GM21619 (cell line): ENCODE results near the gene KIAA0232.
"Not testable (repeated sequence)": the region's sequence is repeated elsewhere in the genome, so short reads cannot be mapped to it uniquely, and the experiment has no call there.

Experiments
- ATAC-seq: cut with Tn5 transposase; IDR thresholded peaks from one replicate; pipeline ENCODE4 v1.9.1; 2021; ENCODE audit not compliant: unreplicated experiment

The KIAA0232 gene

DNA sequence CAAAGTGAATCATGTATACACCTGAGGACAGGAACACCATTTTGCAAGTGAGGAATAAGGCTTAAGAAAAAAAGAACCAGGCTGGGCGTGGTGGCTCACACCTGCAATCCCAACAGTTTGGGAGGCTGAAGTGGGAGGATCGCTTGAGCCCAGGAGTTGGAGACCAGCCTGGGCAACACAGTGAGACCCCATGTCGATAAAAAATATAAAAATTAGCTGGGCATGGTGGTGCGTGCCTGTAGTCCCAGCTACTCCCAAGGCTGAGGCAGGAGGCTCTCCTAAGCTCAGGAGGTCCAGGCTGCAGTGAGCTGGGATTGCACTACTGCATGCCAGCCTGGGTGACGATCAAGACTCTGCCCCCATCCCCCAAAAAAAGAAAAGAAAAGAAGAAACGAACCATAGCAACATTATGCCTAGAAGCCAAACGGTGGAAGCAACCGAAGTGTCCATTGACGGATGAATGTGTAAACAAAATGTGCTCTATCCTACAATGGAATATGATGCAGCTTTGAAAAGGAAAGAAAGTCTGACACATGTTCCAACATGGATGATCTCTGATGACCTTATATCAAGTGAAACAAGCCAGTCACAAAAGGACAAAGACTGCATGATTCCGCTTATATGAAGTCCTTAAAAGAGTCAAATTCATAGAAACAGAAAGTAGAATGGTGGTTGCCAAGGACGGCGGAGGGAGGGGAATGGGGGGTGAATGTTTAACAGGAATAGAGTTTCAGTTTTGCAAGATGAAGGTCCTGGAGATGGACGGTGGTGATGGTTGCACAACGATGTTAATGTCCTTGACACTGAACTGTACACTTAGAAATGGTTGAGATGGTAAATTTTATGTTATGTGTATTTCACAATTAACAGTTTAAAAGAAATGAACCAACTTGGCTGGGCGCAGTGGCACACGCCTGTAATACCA lies 8.6 kb upstream of the KIAA0232 start:
- ATAC-seq, result no peak

DNA sequence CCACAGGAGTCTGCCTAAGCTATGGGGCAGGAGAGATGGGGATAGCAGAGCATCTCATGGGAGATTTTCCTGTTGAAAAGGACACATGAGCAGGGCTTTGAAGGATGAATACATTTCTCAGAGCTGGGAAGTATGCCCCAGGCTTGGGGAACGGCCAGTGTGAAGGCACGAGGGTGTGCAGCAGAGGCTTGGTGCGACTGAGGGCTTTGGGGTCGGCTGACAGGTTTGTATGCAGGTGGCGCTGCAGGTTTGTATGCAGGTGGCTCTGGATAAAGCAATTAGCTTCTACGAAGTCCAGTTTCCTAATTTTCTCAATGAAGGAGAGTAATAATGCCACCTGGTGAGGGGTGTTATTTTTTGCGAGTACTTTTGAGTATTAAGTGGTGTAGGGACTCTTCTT lies 6.8 kb upstream of the KIAA0232 start:
- ATAC-seq, result no peak

DNA sequence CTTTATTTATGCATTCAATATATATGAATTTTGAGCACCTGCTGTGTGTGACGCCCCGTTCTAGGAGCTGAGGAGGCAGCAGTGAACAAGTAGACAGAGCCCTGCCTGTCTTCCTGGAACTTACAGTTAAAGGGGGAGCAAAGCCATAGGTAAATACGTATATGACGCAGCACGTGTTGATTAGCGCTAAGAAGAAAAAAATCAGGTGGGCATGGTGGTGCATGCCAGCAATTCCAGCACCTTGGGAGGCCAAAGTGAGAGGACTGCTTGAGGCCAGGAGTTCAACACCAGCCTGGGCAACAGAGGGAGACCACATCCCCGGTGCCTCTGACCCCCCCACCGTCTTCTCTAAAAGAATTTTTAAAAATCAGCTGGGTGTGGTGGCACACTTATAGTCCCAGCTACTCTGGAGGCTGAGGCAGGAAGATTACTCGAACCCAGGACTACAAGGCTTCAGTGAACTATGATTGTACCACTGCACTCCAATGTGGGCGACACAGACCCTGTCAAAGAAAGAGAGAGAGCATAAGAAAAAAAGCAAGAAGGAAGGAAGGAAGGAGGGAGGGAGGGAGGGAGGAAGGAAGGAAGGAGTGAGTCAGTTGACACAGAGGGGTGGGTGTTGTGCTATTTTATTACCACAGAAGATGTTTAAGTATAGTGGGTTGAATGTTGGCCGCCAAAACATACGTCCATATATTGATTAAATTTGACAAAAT lies 5.4 kb upstream of the KIAA0232 start:
- ATAC-seq, result no peak

DNA sequence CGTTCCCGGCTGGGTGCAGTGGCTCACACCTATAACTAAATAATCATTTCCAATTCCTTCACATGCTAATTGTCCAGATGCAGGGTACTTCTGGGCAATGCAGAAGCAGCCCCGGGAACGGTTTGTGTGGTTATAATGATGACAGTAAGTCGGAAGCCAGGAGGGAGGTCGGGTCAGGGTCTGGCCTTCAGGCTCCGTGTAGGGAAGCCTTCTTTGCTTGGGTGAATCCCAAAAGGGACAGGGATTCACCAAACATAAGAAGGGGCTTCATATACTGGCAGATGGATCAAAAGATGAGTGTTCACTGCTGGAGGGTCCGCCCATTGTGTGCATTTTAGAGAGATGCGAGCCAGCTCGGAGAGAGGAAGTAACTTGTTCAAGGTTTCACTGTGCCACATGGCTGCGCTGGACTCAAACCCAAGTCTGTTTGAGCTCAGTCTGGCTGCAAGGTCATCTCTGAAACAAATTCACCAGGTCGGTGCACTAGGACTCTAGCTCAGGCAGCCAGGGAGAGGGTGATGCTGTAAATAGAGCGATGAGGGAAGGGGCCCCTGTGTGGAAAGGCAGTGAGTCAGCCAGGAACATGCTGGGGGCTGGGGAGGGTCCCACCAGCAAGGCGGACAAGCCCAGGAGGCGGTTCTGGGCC lies 4.8 kb upstream of the KIAA0232 start:
- no peak for ATAC-seq

DNA sequence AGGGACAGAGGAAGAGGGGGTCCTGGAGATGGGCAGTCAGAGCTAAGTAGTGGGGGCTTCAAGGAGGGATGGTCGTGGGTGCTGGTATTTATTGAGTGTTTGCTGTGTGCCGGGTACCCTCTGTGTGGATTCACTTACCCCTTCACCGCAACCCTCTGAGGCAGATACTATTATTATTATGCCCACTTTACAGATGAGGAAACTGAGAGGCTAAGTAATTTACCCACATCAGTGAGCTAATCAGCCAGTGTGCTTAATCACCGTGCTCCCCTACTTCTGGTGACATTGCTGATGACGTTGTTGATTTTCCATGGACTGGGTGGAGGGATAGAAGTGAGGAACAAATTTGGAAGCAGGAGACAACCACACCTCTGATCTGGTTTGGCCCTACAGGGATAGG lies 4.1 kb upstream of the KIAA0232 start:
- ATAC-seq, result no peak

DNA sequence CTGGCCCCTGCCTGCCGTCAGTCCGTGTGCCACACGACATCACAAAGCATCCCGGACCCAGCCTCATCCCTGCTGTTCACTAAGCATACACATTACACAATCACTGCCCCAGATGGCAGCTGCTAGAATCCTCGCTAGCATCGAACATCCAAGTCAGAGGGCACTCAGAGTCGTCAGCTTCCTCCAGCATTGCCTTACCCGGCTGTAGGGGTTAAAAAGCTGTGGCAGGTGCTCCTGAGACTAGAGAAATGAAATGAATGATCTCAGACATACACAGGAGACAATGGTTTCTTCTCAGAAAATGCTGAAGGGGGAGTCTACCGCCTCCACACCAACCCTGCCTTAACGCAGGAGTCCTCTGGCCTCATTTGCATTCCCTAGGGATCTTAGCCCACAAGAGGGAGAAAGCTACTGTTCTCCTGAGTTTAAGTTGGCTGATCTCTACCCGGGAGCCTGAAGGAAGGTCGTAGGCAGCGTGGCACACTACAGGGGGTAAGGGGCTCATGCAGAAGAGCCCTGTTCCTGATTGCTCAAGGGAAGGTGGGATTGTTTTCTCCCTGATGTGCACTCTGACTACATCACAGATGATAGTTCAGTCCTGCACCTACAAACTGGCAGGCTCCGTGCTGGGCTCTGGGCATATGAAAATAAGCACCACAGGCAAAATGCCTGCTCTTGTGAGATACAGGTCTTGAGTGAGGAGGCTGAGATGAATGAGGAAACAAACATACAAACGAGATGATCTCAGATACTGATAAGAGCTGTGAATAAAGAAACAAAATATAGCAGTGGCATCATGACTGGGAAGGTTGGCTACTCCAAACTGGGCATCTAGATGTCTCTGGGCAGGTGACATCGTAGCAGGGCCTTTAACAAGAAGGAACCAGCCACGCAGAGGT lies 2.6 kb upstream of the KIAA0232 start:
- ATAC-seq, result no peak

DNA sequence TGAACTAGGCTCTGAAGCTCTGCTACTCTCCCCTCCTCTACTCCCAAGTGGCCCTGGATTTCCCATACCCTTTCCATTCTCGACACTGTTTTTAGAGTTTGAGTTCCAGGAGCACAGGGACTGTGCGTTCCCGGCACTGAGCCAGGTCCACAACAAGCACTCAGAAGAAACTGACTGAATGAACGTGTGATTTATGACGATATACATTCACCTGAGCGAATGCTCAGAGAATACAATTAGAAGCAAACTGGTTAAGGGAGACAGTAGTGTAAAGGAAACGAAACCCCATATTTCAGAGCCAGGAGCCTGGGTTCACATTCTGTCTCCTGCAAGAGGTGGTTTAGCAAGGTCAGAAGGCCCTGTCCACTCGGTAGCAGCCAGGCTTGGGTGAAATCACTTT lies 1.4 kb upstream of the KIAA0232 start:
- ATAC-seq, result no peak

DNA sequence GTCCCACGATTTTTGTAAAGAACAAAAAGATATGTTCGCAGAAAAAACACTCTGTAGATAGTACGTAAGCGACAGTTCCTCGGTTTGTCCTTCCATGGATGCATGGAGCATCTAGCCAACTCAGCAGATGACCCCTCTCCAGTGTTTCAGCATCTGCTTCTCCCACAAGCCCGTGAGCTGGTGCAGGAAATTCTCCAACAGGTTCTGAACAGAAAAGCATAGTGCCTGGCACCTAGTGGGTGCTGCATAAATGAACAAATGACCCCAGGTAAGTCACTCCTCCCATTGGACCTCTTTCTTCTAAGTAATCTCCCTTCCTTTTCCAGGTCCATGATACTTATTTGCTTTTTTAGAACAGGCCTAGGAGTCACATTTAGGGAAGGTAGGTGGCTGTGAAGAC lies 966 bp upstream of the KIAA0232 start:
- no peak for ATAC-seq

DNA sequence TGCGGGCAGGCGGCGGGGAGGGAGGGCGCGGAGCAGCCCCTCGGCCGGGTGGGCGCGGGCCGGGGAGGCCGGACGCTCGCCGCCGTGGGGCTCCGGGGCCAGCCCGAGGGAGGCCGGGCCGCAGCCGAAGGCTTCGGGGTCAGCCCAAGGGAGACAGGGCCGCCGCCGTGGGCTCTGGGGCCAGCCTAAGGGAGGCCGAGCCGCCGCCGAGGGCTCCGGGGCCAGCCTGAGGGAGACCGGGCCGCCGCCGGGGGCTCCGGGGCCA lies 251 bp downstream of the KIAA0232 start:
- no peak for ATAC-seq

DNA sequence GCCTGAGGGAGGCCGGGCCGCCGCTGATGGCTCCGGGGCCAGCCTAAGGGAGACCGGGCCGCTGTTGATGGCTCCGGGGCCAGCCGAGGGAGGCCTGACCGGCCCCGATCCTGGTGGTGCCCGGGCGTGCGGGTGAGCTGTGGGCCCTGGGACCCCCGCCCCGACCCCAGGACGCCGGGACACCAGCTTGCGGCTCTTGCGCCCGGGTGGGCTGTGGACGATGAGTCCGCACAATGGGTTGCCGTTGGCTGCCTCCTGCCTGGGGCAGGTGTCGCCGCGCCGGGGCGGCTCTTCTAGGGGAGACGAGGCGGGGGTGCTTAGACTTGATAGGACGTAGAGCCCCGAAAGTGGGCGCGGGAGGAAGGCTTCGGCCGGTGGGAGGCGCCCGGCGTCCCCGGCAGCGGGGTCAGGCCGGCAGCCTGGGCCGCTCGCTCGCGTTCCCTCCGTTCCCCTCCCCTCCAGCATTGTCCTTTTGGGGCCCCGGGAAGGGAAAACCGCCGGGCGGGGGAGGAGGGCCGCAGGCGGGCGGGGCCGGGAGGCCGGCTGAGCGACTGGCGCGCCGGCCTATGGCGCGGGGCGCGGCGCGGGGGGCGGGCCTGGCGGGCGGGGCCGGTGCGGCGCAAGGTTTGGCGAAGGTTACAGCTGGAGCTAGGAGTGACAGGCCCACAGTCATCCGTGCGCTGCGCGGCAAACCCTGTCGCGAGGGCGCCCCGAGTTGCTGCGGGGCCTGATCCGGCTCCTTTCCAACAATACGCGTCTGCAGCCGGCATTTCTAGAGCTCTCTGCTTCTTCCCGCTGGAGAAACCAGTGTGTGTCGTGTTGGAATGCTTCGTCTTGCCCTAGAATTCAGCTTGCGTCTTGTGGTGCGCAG lies 819 bp downstream of the KIAA0232 start:
- ATAC-seq, result peak; percentile 76

DNA sequence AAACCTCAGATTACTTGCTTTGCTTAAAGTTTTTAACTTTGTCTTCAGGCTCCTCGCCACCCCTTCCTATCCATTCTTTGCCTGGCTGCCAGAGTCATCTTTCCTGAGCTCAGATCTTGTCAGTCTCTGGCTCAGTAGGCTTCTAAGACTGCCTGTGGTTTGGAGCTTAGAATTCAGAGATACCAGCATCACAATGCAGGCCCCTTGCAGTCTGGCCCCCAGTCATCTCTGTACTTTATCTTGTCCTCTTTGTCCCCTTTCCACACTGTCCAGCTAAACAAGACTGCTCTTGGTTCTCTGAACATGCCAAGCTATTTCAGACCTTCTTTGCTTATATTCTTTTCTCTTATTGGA lies 3.0 kb downstream of the KIAA0232 start:
- no peak for ATAC-seq

DNA sequence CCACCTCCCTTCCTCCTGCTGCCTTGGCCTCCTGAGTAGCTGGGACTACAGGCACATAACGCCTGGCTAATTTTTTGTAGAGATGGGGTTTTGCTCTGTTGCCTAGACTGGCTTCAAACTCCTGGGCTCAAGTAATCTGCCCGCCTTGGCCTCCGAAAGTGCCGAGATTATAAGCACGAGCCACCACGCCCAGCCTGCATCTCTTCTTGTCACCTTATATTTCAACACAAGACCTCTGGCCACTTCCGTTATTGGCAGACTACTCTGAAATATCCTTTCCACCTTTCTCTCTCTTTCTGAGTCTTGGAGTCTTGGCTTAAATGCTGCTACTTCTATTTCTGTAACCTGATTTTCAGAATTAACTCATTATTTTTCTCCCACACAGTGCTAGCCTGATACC lies 5.6 kb downstream of the KIAA0232 start:
- no peak for ATAC-seq

DNA sequence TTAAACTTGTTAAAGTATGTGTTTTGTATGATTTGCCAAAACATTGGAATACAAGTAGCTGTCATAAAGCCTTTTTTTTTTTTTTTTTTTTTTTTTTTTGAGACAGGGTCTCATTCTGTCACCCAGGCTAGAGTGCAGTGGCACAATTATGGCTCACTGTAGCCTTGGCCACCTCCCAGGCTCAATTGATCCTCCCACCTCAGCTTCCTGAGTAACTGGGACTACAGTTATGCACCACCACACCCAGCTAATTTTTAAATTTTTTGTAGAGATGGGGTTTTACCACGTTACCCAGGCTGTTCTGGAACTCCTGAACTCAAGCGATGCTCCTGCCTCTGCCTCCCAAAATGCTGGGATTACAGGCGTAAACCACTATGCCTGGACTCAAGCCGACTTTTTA lies 8.7 kb downstream of the KIAA0232 start:
- not testable (repeated sequence) for ATAC-seq

DNA sequence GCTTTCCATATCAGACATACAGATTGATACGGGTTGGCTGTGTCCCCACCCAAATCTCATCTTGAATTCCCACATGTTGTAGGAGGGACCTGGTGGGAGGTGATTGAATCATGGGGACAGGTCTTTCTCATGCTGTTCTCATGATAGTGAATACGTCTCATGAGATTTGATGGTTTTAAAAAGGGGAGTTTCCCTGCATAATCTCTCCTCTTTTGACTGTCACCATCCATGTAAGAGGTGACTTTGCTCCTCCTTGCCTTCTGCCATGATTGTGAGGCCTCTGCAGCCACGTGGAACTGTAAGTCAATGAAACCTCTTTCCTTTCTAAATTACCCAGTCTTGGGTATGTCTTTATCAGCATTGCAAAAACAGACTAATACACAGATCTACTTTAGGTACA lies 9.3 kb downstream of the KIAA0232 start:
- ATAC-seq, result not testable (repeated sequence)

DNA sequence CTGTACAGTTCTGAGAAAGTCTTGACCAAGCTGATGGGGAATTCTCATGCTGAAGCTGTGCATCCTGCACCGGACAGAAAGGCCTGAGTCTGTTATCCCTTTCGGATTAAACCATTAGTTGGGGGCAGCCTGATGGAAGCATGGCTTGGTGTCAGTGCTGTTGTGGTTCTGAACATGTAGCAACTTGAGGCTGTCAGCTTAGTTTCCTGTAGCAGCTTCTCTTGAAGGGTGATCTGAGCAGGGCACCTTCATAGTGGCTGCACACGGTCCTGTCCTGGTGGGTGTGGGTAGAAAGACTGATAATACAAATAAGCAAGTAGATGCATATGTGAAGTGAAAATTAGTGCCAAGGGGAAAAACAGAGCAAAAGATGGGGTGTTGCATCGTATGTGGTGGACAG lies 11.7 kb downstream of the KIAA0232 start:
- ATAC-seq, result no peak

DNA sequence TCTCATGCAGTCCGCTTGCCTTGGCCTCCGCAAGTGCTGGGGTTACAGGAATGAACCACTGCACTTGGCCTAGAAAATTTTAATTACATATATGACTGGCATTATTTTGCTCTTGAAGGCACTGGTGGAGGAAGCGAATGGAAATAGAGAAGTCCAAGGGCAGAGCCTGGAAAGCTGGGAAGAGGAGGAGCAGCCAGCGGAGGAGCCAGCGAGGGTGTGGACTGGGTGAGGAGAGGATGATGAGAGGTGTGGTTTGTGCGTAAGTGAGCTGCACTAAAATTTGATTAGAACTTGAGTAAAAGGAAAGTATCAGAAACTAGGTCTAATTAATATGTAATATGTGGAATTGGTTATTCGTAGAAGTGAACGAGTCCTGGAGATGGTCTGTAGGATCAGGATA lies 13.3 kb downstream of the KIAA0232 start:
- ATAC-seq, result no peak

DNA sequence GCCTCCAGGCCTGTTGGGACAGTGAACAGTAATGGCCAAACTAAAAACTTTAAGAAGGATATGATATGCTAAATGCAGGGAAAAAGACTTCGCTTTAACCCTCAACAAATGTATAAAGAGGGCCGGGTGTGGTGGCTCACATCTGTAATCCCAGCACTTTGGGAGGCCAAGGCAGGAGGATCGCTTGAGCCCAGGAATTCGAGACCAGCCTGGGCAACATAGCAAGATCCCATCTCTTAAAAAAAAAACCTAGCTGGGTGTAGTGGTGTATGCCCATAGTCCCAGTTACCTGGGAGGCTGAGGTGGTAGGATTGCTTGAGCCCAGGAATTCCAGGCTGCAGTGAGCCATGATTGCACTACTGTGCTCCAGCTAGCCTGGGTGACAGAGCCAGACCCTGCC lies 14.8 kb downstream of the KIAA0232 start:
- ATAC-seq, result not testable (repeated sequence)

DNA sequence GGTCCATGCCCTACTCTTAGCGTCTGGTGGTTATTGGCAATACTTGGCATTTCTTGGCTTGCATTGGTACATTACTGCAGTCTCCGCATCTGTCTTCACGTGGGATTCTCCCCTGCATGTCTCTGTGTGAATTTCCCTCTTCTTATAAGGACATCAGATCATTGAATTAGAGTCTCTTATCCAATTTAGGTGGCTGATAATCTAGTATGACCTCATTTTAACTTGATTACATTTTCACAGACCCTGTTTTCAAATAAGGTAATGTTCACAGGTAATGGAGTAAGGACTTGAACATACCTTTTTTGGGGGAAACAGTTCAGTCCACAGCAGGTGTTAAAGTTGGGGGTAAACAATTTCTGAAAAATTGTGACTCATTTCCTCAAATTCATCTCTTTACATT lies 16.6 kb downstream of the KIAA0232 start:
- ATAC-seq, result no peak

DNA sequence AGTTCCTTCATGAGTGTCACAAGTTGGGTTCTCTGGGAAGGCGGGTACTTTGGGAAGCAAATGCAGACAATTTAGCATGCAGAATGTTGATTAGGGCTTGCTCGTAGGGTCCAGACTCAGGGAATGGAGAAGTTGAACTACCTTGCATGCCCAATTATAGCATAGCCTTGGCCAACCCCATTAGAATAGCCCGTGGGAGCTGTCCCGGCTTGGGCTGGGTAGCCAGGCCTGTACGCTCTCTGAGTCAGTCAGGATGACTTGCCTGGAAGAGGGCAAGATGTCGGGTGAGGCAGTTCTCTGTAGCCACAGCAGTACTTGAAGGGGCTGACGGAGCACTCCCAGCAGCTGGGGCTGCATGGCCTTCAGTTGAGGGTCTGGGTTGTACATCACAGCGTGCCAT lies 19.5 kb downstream of the KIAA0232 start:
- no peak for ATAC-seq

DNA sequence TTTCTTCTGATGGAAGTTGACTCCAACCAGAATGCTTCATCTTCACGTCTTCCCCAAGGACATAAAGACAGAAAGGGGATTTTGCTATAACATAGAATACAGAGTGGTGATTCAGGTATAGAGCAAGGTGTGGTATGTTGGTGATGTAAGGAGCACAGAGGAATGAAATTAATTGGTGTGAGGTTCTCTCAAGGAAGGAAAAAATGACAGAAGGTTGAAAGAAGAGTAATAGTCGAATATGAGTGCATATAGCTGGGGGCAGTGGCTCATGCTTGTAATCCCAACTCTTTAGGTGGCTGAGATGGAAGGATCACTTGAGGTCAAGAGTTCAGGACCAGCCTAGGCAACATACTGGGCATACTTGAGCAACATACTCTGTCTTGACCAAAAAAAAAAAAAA lies 20.1 kb downstream of the KIAA0232 start:
- ATAC-seq, result no peak
